Fibroblast of lung (primary cell): Measurements from ENCODE around the gene RALBP1.

Source experiments
- CTCF ChIP-seq, 2 donors: IDR thresholded peaks in 1 of 2; conservative IDR thresholded peaks in 1 of 2; 1 replicate in 1 of 2; 2 replicates in 1 of 2; pipeline ENCODE4 v1.5.1; 2011 to 2012; ENCODE audit warnings: low read length in 2 of 2, control low read depth in 1 of 2, inconsistent platforms in 1 of 2, low read depth in 1 of 2, mild to moderate bottlenecking in 1 of 2
- EZH2 ChIP-seq: IDR thresholded peaks from 2 replicates; pipeline ENCODE4 v1.5.1; 2012; ENCODE audit warnings: low read length, control low read depth, mild to moderate bottlenecking; ENCODE audit errors: missing control alignments

DNA sequence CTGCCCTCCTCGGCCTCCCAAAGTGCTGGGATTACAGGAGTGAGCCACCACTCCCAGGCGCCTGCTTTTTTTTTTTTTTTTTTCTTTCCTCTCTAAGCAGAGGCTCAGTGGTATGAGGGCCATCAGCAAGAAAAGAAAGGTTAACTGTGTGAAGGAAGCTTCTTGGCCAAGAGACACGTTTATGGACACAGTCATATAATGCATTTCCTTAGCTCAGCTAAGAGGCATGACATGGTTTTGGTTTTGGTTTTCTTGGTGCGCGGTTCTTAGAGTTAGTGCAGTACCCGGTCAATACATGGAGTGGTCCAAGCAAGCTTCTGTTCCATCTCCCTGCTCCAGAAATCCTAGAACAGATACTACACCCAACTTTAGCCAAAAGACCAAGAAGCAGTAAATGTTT, 42.6 kb downstream of the RALBP1 start:
- TF ChIP-seq EZH2 = no peak
- no peak for TF ChIP-seq CTCF (conservative IDR thresholded peaks at IDR 0.05 in 1 of 2, IDR thresholded peaks at IDR 0.05 in 1 of 2; ENCODE audit: low read depth in 1 of 2, low read length in 2 of 2)
